Endodermal cell (in vitro differentiated cells): Measurements from ENCODE around the gene AHDC1. TPM values are rescaled to one million over a fixed set of nuclear protein-coding genes. Genes with fewer than 3 reads are reported as not detected.

Source experiments
- DNase-seq: peaks from one replicate; pipeline ENCODE4 v3.0.0-alpha.2; 2017
- H3K27ac ChIP-seq: 2 replicates; pipeline ENCODE4 v1.5.1; 2013; ENCODE audit warnings: mild to moderate bottlenecking, low read depth, low read length, moderate library complexity
- H3K27me3 ChIP-seq: 2 replicates; pipeline ENCODE4 v1.6.1; 2013; ENCODE audit warnings: mild to moderate bottlenecking, low read length, moderate library complexity; ENCODE audit not compliant: insufficient read depth, control insufficient read depth, poor library complexity, severe bottlenecking
- H3K36me3 ChIP-seq: 2 replicates; pipeline ENCODE4 v1.7.0; 2013; ENCODE audit warnings: mild to moderate bottlenecking, low read length, moderate library complexity; ENCODE audit not compliant: control insufficient read depth, insufficient read depth
- H3K4me1 ChIP-seq: one replicate; pipeline ENCODE4 v1.7.0; 2013; ENCODE audit warnings: low read length; ENCODE audit not compliant: control insufficient read depth, insufficient read depth
- H3K4me3 ChIP-seq: 2 replicates; pipeline ENCODE4 v1.5.1; 2013; ENCODE audit warnings: mild to moderate bottlenecking, low read length, moderate library complexity
- H3K9ac ChIP-seq: 2 replicates; pipeline ENCODE4 v1.6.1; 2013; ENCODE audit warnings: mild to moderate bottlenecking, low read length, moderate library complexity; ENCODE audit not compliant: poor library complexity, severe bottlenecking; ENCODE audit errors: extremely low read depth
- H3K9me3 ChIP-seq: 2 replicates; pipeline ENCODE4 v1.6.1; 2013; ENCODE audit warnings: mild to moderate bottlenecking, low read length, moderate library complexity; ENCODE audit not compliant: control insufficient read depth
- H3K27ac Mint-ChIP-seq: 2 replicates; pipeline ENCODE4 v1.8.0; 2020; ENCODE audit warnings: mixed read lengths
- H3K27me3 Mint-ChIP-seq: 2 replicates; pipeline ENCODE4 v1.8.0; 2021; ENCODE audit warnings: mild to moderate bottlenecking, mixed read lengths; ENCODE audit not compliant: insufficient read depth
- H3K36me3 Mint-ChIP-seq: 2 replicates; pipeline ENCODE4 v1.8.0; 2020; ENCODE audit warnings: low read depth, mixed read lengths
- H3K4me1 Mint-ChIP-seq: 2 replicates; pipeline ENCODE4 v1.8.0; 2020; ENCODE audit warnings: mixed read lengths
- H3K4me3 Mint-ChIP-seq: 2 replicates; pipeline ENCODE4 v1.8.0; 2020; ENCODE audit warnings: mild to moderate bottlenecking, moderate library complexity, mixed read lengths
- H3K9me3 Mint-ChIP-seq: 2 replicates; pipeline ENCODE4 v1.8.0; 2020; ENCODE audit warnings: mild to moderate bottlenecking, mixed read lengths
- CTCF ChIP-seq: fragments of 200-600 bp; sonication (generic); conservative IDR thresholded peaks from 2 replicates; pipeline ENCODE4 v1.5.0; 2021; ENCODE audit warnings: antibody characterized with exemption, mild to moderate bottlenecking
- WGBS, 2 experiments: methylation state at CpG; one replicate each; pipeline versions ENCODE4 v1.1.5 to v1.1.7; 2013; ENCODE audit warnings: missing lambda C conversion rate in 2 of 2, mixed read lengths in 1 of 2; ENCODE audit not compliant: insufficient coverage in 1 of 2, insufficient read length in 1 of 2; 5-methylcytosine and 5-hydroxymethylcytosine counted together
- total RNA-seq, 2 donors: library from RNA; stranded (reverse); fragmentation: NEBNext Ultra II Directional in 1 of 2; extraction: Animal tissue kit (Norgen Biotek cat#: 25700) in 1 of 2; gene quantifications; 2 replicates in 1 of 2; 3 replicates in 1 of 2; pipeline ENCODE4 v1.2.1, GENCODE V29; 2021

AHDC1 gene
- total RNA-seq, 2 donors from 2014 or later = 39.3 to 41.2 TPM

GRCh38 chr1:27592232-27592930 lies 11.6 kb downstream of the AHDC1 start:
- peak overlapping the region; percentile 48 for H3K9ac ChIP-seq
- H3K36me3 ChIP-seq = peaks cover 5% of the 10 kb centered on the region
- peak overlapping the region; percentile 82 for H3K27ac ChIP-seq
- peak overlapping the region; percentile 74 for H3K27ac Mint-ChIP-seq
- no peaks in the 10 kb centered on the region for H3K9me3 Mint-ChIP-seq
- peaks cover 18% of the 10 kb centered on the region for H3K4me1 ChIP-seq
- peaks cover 14% of the 10 kb centered on the region for H3K4me1 Mint-ChIP-seq
- no peaks in the 10 kb centered on the region for H3K9me3 ChIP-seq
- peak overlapping the region; percentile 42 for H3K4me3 Mint-ChIP-seq
- H3K27me3 ChIP-seq = no peaks in the 10 kb centered on the region
- peak; percentile 88 for DNase-seq
- 59 to 75% methylated on average over 5 to 21 of the region's 22 CpGs for WGBS, 2 experiments
- no peaks in the 10 kb centered on the region for H3K36me3 Mint-ChIP-seq
- H3K27me3 Mint-ChIP-seq = no peaks in the 10 kb centered on the region
- no peak for TF ChIP-seq CTCF
- H3K4me3 ChIP-seq = peak overlapping the region; percentile 72

GRCh38 chr1:27591622-27592021 lies 12.3 kb downstream of the AHDC1 start:
- H3K27ac ChIP-seq = no peak overlapping the region
- WGBS, 2 experiments = 92% methylated on average over 2 to 4 of the region's 4 CpGs
- Mint-ChIP-seq H3K36me3 (no peaks in the 10 kb centered on the region), H3K9me3 (no peaks in the 10 kb centered on the region), H3K4me3 (no peak overlapping the region), H3K27me3 (no peaks in the 10 kb centered on the region), H3K4me1 (peaks cover 14% of the 10 kb centered on the region), H3K27ac (no peak overlapping the region)
- no peak for DNase-seq
- peaks cover 17% of the 10 kb centered on the region for H3K4me1 ChIP-seq
- TF ChIP-seq CTCF = no peak
- H3K4me3 ChIP-seq = no peak overlapping the region
- H3K9ac ChIP-seq = no peak overlapping the region
- peaks cover 5% of the 10 kb centered on the region for H3K36me3 ChIP-seq
- no peaks in the 10 kb centered on the region for H3K9me3 ChIP-seq
- H3K27me3 ChIP-seq = no peaks in the 10 kb centered on the region

GRCh38 chr1:27590917-27591508 lies 12.9 kb downstream of the AHDC1 start:
- TF ChIP-seq CTCF = no peak
- H3K27me3 ChIP-seq = no peaks in the 10 kb centered on the region
- H3K9me3 Mint-ChIP-seq = no peaks in the 10 kb centered on the region
- no peak overlapping the region for H3K4me3 ChIP-seq
- no peak overlapping the region for H3K9ac ChIP-seq
- H3K9me3 ChIP-seq = no peaks in the 10 kb centered on the region
- peaks cover 14% of the 10 kb centered on the region for H3K4me1 Mint-ChIP-seq
- DNase-seq = no peak
- H3K27me3 Mint-ChIP-seq = no peaks in the 10 kb centered on the region
- H3K36me3 Mint-ChIP-seq = no peaks in the 10 kb centered on the region
- 90 to 92% methylated on average over 3 to 5 of the region's 5 CpGs for WGBS, 2 experiments
- H3K4me3 Mint-ChIP-seq = no peak overlapping the region
- H3K27ac Mint-ChIP-seq = no peak overlapping the region
- peaks cover 17% of the 10 kb centered on the region for H3K4me1 ChIP-seq
- peak overlapping the region; percentile 63 for H3K27ac ChIP-seq
- H3K36me3 ChIP-seq = peaks cover 5% of the 10 kb centered on the region
